Panc1 (cell line): ENCODE data around the gene PCDHA7.

Source experiments
- CTCF ChIP-seq: fragments of 450-650 bp; IDR thresholded peaks from 2 replicates; pipeline ENCODE4 v1.5.1; 2017; ENCODE audit warnings: mild to moderate bottlenecking
- TCF7L2 ChIP-seq: IDR thresholded peaks from 2 replicates; pipeline ENCODE4 v1.6.1; 2011; ENCODE audit warnings: mild to moderate bottlenecking, low read depth, low read length, inconsistent platforms

GRCh38 chr5:140808889-140809291 lies 25.2 kb upstream of the PCDHA7 start:
- TF ChIP-seq CTCF, result no peak
- TF ChIP-seq TCF7L2, result no peak
